Measurements from ENCODE around the gene ARAP3. TPM values are rescaled to one million over a fixed set of nuclear protein-coding genes. Genes with fewer than 3 reads are reported as not detected.
A peak's percentile ranks its signal among the peaks of the same experiment; 100 is the strongest.

Gene ARAP3
- total and polyA plus RNA-seq, 9 of the 15 experiments (the other 6 are each of a cell fraction or from before 2014, with no cell fraction given) = 0.83 to 25.7 (median 6.4) TPM

GRCh38 chr5:141605523-141606277 lies 76.3 kb downstream of the ARAP3 start (continued):
- TF ChIP-seq ZNF717 (CRISPR knock-in tag; IDR thresholded peaks at IDR 0.05) (no peak), PREB (CRISPR knock-in tag; IDR thresholded peaks at IDR 0.05) (no peak), CBX3 (IDR thresholded peaks at IDR 0.05; ENCODE audit: borderline replicate concordance in 1 of 2, low read length in 2 of 2) (peak in 1 of 2 experiments; percentile 94; a peak in 2 of 3 replicates), NR2F6 (CRISPR knock-in tag; IDR thresholded peaks at IDR 0.05) (no peak), SMARCB1 (IDR thresholded peaks at IDR 0.05; ENCODE audit: insufficient read length, low read depth) (no peak), EP300 (IDR thresholded peaks at IDR 0.05; ENCODE audit: low read length) (peak; percentile 98), ZNF707 (CRISPR knock-in tag; conservative IDR thresholded peaks at IDR 0.05) (no peak), ZNF398 (CRISPR knock-in tag; IDR thresholded peaks at IDR 0.05) (no peak), HNRNPL (IDR thresholded peaks at IDR 0.05; ENCODE audit: low read depth, low read length) (no peak), ZNF445 (CRISPR knock-in tag; IDR thresholded peaks at IDR 0.05; ENCODE audit: low read depth) (no peak), HNRNPH1 (optimal IDR thresholded peaks at IDR 0.05; ENCODE audit: low read depth, low read length) (no peak), MTA2 (IDR thresholded peaks at IDR 0.05; ENCODE audit: low read depth) (peak; percentile 80), ILK (tag; IDR thresholded peaks at IDR 0.05; ENCODE audit: borderline replicate concordance, low read depth) (no peak), DNMT1 (IDR thresholded peaks at IDR 0.05) (no peak), ATF7 (IDR thresholded peaks at IDR 0.05) (peak; percentile 92)
- TF ChIP-seq, protein P1, sequence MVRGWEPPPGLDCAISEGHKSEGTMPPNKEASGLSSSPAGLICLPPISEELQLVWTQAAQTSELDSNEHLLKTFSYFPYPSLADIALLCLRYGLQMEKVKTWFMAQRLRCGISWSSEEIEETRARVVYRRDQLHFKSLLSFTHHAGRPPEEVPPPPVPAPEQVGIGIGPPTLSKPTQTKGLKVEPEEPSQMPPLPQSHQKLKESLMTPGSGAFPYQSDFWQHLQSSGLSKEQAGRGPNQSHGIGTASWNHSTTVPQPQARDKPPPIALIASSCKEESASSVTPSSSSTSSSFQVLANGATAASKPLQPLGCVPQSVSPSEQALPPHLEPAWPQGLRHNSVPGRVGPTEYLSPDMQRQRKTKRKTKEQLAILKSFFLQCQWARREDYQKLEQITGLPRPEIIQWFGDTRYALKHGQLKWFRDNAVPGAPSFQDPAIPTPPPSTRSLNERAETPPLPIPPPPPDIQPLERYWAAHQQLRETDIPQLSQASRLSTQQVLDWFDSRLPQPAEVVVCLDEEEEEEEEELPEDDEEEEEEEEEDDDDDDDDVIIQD (CRISPR knock-in tag; IDR thresholded peaks at IDR 0.05) = no peak

Data from K562 (cell line).